NCI-H748 treated with DMSO at 0.1 percent for 48 hours (cell line): ENCODE results near the gene MT2A.
"Not testable (repeated sequence)": the region's sequence is repeated elsewhere in the genome, so short reads cannot be mapped to it uniquely, and the experiment has no call there.

Experiments
- DNase-seq: peaks from one replicate; lab custom pipeline; 2025; lab: John Stamatoyannopoulos, UW

MT2A gene

DNA sequence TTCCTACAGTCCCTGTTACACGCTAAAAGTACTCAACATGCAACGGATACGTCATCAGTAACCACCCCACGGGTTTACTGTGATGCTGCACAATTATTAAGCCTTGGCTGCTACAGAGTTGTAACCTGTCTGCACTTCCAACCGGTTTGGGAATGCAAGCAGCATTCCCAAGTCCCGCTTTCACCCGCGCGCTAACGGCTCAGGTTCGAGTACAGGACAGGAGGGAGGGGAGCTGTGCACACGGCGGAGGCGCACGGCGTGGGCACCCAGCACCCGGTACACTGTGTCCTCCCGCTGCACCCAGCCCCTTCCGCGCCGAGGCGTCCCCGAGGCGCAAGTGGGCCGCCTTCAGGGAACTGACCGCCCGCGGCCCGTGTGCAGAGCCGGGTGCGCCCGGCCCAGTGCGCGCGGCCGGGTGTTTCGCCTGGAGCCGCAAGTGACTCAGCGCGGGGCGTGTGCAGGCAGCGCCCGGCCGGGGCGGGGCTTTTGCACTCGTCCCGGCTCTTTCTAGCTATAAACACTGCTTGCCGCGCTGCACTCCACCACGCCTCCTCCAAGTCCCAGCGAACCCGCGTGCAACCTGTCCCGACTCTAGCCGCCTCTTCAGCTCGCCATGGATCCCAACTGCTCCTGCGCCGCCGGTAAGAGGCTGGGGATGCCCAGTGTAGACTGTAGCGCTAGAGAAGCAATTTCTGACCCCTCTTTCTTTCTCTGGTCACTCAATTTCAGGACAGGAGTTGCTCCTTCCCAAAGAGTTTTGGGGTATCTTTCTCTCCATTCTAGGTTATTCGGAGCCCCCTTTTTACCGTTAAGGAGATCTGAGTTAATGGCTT lies at the start of gene MT2A:
Gene MT2A, plus strand, starts transcription at position 542 of the 833 bp plus-strand sequence. Its CDS starts 72 bp downstream, at position 614.
- DNase-seq = peak; percentile 79

DNA sequence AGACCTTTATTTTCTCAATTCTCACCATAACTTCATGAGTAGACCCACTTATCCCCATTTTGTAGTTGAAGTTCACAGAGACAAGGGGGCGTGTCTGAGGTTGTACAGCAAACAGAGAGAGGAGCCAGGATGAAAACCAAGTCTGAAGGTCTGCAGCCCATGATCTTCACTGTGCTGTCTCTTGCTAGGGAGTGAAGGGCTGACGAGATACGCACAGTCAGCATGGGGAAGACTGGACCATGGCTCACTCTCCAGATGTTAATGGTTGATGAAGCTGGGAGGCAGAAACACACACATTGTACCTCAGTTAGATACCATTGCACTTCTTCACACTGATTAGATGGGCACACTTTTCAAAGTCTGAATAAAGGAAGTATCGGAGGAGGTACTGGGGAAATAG lies 49.3 kb upstream of the MT2A start:
- no peak for DNase-seq

DNA sequence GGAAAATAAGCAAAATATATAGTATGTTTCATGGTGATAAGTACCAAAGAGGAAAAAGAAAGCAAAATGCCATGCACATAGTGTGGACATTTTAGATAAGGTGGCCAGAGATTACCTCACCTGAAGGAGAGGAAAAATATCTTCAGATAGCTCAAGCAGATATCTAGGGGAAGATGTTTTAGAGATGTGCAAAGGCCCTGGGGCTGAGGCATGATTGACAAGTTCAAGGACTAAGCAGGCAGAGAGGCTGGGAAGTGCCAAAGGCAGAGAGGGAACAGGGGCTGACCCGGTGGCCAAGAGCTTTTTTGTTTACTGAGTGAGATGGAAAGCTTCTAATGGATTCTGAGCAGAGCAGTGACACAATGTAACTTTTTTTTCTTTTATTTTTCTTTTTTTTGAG lies 47.9 kb upstream of the MT2A start:
- DNase-seq = no peak

DNA sequence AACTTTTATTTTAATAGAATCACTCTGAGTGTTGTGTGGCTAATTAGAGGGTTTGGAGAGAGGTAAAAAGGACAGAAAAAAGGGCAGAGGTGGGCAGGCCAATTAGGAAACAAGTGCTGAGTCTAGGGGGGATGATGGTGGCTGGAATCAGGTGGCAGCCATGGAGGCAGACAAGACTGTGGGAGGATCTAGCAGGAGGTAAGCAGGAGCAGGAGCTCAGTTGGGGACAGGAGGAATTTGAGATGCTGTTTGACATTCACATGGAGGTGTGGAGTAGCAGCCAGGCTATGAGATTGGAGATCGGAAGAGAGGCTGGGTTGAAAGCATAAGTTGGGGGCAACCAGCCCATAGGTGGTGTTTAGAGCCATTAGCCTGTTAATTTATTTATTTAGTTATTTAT lies 47.3 kb upstream of the MT2A start:
- no peak for DNase-seq

DNA sequence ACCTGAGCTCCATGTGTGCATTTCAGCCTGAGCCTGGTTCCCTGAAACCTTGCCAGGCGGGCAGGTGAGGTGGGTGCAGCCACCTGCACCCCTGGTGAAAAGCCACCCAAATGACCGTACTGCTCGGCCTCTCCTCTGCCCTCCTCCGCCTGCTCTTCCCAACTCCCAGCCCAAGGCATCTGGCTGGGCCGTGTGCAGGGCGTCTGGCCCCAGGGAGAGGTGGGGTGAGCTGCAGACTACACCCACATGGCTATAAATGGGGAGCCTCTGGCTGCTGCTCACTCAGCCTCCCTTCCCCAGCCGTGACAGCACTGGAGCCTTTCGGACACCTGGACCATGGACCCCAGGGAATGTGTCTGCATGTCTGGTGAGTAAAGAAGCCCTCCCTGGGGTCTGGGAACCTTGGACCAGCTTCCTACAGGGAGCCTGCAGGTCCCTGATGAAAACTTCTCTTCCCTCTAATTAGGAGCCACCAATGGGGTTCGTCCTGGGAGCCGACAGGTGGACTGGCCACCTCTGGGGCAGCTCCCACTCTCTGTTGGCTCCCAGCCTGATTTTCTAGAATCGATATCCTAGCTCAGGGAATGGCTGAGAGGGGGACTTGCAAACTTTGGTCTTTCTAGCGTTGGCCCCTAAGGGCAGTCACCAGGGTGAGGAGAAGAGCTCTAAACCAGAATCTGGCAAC lies 43.4 kb upstream of the MT2A start, which contains the start of gene MT4:
Gene MT4, plus strand, starts transcription at position 281 of the 685 bp plus-strand sequence. Its CDS starts 56 bp downstream, at position 337.
- no peak for DNase-seq

DNA sequence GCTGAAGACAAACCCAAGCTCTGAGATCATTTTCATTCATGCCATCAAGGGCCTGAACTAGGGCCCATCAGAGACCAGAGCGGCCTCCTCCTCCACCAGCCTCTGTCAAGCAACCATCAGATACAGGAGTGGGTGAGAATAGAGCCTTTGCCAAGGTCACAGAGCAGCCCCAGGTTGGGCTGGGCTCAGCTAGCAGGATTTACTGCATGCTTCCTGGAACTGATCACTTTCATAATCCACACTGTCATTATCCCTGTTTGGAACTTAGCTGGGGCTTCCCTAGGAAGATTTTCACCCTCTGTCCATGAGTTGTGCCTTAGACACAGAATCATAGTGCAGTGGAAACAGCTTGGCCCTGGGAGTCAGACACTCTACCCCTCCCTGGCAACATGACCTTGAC lies 38.4 kb upstream of the MT2A start:
- no peak for DNase-seq

DNA sequence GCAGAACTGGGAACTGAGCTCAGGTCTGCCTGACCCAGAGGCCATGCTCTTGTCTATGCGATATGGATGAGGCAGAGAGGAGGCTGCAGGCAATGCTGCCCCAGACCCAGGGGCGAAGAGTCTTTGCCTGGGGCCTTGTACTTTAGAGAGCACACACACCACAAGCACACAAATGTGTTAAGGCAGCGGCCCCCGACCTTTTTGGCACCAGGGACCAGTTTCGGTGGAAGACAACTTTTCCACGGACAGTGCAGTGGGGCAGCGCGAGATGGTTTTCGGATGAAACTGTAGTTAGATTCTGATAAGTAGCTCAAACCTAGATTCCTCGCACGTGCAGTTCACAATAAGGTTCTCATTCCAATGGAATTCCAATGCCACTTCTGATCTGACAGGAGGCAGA lies 36.9 kb upstream of the MT2A start:
- DNase-seq = no peak

DNA sequence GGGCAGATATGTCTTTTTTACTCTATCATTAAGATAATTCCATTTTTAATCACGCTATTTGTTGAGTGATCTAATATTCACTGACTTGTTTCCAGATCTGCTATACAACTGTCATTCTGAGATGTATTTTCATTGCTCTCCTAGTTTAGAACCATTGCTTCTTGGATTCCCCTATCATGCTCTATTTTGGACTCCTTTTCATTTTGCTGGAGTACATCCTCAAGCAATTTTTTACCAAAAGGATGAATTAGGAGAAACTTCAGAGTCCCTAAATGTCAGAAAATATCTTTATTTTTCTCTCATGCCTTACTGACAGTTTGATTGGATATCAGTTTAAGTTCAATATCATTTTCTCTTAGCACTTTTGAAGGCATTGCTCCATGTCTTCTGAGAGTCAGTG lies 33.8 kb upstream of the MT2A start:
- no peak for DNase-seq

DNA sequence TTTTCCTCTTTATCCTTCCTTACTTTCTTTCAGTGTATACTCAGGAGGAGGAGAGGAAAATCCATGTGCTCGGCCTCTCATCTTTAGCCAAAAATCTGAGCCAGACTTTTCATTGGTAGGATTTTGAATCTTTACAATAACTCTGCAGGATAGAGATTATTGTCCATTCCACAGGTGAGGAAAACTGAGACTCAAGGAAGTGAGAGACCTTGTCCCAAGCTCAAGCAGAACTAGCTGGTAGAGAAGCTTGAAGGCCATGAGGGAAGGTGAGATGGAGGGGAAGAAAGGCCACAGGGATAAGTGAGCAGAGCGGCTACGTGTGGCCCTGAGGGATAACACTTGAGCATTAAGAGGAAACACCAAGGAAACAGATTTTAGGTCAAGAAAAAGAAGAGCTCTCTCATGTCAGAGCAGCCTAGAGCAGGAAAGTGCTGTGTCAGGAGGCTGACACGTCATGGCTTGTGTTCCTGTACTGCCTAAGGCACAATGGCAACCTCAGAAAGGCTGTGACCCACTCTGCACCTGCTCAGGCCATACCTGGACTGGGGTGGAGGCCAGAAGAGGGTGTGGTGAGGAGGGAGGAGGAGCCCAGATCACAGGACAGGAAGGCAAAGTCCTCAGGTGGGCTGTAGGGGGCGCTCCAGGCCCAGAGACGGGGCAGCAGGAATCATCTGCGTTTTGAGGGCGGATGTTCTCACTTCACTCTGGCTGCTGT lies 31.6 kb upstream of the MT2A start:
- peak; percentile 9 for DNase-seq

DNA sequence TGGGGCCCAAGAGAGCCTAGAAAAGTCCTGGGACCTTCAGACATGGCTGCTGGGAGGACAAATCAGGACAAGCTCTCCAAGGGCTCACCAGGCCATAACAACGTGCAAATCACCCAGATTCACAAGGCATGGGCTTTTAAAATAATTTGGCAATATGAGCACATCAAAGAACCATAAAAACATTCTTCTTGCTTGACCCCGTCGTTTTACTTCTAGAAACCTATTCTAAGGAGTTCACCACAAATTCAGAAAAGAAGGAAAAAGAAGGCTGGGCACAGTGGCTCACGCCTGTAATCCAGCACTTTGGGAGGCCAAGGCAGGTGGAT lies 31.1 kb upstream of the MT2A start:
- no peak for DNase-seq

DNA sequence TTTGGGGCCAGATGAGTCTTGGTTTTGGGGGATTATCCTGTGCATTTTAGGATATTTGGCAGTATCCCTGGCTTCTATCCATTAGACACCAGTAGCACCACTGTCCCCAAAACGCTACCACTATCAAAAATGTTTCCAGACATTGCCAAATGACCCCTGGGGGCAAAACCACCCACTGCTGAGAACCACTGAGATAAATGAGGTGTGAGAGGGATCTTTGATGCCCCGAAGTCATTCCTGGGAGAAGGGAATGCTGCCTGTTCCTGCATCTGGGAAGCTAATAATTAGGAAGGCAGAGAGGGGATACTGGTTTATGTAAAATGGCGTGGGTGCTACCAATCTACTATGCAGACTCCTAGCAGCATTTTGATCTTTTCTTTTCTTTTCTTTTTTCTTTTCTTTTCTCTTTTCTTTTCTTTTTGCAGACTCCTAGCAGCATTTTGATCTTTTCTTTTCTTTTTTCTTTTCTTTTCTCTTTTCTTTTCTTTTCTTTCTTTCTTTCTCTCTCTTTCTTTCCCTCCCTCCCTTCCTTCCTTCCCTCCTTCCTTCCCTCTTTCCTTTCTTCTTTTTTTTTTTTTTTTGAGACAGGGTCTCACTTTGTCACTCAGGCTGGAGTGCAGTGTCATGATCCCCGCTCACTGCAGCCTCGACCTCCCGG lies 27.9 kb upstream of the MT2A start:
- DNase-seq = no peak

DNA sequence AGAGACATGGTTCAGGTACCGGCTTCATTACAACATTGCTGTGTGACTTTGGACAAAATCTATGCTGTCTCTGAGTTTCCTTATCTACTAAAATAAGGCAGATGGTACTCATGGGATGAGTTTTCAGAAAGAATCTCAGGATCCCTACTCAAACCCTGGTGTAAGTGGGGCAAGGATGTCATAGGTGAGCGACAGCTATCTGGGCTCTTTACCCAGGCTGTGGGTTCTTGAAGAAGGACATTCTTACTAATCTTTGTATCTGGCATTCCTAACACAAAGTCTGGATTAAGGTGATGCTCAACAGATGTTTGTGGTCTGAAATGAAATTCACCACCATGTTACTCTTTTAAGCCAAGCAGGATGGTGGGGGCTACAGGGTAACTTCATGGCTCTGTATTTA lies 25.5 kb upstream of the MT2A start:
- DNase-seq = not testable (repeated sequence)

DNA sequence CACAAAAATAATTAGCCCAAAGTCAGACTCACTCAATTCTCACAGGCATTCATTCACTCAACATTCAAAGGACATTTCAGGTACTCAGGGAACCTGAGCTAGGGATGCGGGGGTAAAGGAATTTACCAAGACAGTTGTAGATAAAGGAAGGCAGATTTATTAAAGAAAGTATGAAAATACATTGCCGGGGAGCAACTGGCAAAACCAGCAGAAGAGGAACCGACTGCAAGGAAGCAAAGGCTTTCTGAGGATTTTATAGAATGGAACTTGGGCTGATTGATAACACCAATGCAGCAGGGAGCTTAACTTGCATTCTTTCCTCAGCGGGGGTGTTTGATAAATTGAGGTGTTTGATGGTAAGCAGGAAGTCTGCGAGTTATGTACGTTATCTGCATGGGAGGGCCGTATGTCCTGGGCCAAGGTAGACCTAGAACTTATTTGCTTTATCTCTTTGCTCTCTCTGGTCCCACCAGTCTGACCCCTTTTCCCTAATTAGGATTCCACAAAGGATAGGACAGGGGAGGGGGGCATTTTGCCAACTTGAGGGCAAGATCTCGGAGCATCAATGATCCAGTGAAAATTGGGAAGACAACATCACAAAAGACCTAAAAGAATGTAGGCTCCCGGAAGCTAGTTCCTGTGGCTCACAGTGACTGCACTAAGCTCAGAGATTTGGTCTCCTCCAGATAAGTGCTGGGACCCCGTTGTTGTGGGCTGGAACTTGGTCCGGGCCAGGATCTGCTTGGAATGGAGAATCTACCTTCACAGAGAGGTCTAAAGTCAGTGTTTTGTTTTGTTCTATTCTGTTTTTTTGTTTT lies 24.8 kb upstream of the MT2A start:
- no peak for DNase-seq

DNA sequence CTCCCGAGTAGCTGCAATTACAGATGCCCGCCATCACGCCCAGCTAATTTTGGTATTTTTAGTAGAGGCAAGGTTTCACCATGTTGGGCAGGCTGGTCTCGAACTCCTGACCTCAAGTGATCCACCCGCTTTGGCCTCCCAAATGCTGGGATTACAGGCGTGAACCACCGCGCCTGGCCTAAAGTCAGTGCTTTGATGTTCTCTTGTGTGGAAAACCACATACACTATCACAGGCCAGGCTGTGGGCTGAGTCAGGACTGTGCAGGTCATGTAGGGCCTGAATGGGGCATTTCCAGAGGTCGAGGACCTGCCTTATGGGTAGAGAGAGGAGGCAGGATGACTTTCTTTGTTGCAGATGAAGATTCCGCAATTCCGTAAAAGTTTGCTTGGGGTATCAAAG lies 24.1 kb upstream of the MT2A start:
- DNase-seq = no peak

DNA sequence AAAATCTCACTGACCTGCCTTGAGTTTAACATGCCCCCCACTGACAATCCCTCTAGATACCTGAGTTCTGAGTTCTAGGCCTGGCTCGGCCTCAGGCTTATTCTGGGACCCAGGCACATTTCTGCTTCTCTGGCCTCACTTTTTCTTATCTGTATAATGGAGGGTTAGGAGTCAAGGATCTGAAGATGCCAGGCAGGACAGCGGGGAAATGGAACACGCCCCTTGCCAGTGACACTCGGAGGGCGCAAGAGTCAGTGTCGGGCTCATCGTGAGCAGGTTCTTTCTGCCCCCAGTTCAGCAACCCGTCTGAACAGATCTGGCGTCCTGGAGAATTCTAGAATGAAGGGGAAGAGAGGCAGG lies 19.6 kb upstream of the MT2A start:
- no peak for DNase-seq

DNA sequence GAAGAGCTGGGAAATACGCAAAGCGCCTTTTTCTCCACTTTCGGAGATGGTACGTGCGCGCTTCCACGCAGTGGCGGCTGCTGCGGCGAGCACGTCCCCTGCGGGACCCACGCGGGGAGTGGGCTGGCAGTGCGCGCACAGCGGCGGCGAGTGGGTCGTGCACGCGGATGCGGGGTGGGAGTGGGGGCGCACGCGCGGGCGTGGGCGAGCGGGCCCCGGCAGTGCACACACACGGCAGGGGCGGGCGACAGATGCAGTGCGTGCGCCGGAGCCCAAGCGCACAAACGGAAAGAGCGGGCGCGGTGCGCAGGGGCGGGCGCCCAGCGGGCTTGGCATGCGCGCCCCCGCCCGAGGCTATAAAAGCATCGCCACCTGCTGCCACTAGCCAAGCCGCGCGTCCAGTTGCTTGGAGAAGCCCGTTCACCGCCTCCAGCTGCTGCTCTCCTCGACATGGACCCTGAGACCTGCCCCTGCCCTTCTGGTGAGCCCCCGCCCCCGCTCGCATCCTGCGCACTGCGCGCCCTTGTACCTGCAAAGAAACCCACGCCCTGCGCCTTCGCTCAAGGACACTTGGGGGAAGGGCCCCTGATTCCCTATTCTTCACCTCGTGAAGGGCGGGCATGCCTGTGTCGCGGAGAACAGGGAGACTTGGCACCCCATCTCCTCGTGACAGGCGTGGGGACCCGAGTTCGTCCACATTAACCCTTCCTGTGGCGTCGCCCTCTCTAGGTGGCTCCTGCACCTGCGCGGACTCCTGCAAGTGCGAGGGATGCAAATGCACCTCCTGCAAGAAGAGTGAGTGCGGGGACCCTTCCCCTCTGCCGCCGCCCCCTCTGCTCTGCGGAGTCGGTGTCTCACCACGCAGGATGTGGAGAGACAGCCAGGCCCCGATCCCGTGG lies 19.0 kb upstream of the MT2A start, which contains the start of gene MT3:
Gene MT3, plus strand, starts transcription at position 388 of the 899 bp plus-strand sequence. Its CDS starts 63 bp downstream, at position 451.
- DNase-seq = peak; percentile 16

DNA sequence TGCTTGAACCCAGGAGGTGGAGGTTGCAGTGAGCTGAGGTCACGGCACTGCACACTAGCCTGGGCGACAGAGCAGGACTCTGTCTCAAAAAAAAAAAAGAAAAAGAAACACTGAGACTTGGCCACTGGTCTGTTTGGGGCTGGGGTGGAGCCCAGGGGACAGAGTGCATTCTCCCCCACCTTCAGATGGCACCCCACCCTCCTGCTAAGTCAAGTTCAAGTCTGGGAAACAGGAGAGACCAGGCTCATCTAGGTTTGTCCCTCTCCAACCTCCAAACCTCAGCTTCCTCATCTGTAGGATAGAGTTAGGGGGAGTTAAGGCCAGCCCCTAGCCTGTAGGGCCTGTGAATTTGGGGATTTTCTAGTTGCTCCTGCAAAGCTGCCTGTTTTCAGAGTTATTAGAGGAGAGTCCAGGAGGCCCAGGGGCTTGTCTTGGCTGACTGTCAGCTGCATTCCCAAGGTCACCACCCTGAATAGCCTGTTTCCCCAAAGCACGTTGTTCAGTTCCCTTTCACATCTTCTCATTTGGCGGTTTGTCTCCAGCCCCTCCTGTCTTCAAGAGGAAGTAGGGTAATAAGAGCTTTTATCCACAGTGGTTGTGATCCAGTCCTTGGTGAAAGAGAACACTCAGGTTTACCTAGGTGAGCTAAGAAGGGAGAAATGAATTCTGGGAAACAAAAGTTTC lies 16.9 kb upstream of the MT2A start:
- no peak for DNase-seq

DNA sequence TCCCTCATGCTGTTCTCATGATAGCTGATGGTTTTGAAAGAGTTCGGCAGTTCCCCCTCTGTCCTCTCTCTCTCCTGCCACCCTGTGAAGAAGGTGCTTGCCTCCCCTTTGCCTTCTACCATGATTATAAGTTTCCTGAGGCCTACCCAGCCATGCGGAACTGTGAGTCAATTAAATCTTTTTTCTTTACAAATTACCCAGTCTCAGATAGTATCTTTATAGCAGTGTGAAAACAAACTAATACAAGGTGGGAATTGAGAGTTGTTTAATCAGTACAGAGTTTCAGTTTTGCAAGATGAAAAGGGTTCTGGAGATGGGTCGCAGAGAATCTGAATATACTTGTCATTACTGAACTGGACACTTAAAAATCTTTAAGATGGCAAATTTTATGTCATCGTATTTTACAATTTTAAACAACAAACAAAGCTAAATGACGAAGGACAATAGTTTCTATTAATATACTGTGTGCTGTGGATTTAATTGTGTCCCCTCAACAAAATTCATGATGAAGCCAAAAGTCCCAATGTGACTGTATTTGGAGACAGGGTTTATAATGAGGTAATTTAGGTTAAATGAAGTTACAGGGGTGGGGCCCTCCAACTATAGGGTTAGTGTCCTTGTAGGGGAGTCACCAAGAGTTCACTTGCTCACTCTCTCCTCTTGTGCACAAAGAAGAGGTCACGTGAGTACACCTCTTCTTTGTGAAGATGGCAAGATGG lies 14.7 kb upstream of the MT2A start:
- no peak for DNase-seq

DNA sequence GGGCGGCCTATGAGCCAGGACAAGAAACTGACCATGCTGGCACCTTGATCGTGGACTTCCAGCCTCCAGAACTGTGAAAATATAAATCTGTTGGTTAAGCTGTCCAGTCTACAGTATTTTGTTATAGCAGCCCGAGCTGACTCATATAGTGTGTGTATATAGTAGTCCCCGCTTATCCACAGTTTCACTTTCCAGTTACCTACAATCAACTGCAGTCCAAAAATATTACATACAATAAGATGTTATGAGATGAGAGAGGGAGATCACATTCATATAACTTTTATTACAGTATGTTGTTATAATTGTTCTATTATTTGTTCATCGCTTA lies 14.1 kb upstream of the MT2A start:
- no peak for DNase-seq
